Measurements from ENCODE around the gene SYNE3.

DNA sequence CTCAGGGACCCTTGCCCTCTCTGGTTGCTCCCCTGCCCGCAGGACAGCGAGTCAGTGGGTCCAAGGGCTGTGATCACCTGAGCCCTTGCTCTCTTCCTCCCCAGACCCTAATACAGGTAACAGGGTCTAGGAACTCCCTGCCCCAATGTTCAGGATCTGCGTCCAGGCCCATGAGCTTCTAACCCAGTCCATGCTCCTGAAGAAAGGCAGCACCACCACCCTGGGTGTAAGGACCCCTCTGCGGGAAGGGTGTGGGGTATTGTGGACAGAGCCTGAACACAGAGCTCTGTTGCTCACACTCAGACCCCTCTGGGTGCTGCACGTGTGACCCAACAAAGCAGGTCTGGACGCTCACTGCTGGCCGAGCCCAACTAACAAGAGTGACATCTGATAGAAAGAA, 36.7 kb upstream of the SYNE3 start:
- TF ChIP-seq, protein P1, sequence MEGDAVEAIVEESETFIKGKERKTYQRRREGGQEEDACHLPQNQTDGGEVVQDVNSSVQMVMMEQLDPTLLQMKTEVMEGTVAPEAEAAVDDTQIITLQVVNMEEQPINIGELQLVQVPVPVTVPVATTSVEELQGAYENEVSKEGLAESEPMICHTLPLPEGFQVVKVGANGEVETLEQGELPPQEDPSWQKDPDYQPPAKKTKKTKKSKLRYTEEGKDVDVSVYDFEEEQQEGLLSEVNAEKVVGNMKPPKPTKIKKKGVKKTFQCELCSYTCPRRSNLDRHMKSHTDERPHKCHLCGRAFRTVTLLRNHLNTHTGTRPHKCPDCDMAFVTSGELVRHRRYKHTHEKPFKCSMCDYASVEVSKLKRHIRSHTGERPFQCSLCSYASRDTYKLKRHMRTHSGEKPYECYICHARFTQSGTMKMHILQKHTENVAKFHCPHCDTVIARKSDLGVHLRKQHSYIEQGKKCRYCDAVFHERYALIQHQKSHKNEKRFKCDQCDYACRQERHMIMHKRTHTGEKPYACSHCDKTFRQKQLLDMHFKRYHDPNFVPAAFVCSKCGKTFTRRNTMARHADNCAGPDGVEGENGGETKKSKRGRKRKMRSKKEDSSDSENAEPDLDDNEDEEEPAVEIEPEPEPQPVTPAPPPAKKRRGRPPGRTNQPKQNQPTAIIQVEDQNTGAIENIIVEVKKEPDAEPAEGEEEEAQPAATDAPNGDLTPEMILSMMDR (IDR thresholded peaks at IDR 0.05): no peak
- no peak for TF ChIP-seq POLR2A (IDR thresholded peaks at IDR 0.05)
